Measurements from ENCODE around the gene OGDH. TPM values are rescaled to one million over a fixed set of nuclear protein-coding genes. Genes with fewer than 3 reads are reported as not detected.

OGDH gene
- total RNA-seq, 2 experiments from 2014 or later: 78.6 to 85.6 TPM

DNA sequence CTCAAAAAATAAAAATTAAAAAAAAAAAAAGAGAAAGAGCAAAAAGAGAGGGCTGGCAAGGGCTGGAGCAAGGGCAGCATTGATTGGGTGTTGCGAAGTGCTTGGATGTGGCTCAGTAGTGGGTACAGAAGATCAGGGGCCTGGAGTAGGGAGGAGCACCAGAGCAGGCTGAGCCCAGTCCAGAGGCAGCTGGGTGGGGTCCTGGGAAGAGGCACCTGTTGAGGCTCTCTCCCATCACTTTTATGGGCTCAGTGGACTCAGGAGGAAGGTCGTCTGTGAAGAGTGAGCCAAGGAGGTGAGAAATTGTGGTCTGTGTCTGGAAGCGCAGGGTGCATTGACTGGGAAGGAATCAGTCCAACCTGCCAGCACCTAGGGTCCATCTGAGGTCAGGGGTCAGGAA, 130.5 kb downstream of the OGDH start:
- Mint-ChIP-seq H3K27ac (no peak overlapping the region), H3K4me3 (no peak overlapping the region), H3K36me3 (ENCODE audit: low read depth) (no peaks in the 10 kb centered on the region), H3K9me3 (no peaks in the 10 kb centered on the region), H3K4me1 (ENCODE audit: low read depth) (peaks cover 12% of the 10 kb centered on the region), H3K27me3 (no peaks in the 10 kb centered on the region)
- POLR2A ChIA-PET: interaction anchor here (0.8 to 3.0 kb wide), 3 partner anchors 13 to 144 kb away, joined by 3 to 13 read pairs (median 3); no protein-coding TSS in a partner anchor
- TF ChIP-seq, protein P1, sequence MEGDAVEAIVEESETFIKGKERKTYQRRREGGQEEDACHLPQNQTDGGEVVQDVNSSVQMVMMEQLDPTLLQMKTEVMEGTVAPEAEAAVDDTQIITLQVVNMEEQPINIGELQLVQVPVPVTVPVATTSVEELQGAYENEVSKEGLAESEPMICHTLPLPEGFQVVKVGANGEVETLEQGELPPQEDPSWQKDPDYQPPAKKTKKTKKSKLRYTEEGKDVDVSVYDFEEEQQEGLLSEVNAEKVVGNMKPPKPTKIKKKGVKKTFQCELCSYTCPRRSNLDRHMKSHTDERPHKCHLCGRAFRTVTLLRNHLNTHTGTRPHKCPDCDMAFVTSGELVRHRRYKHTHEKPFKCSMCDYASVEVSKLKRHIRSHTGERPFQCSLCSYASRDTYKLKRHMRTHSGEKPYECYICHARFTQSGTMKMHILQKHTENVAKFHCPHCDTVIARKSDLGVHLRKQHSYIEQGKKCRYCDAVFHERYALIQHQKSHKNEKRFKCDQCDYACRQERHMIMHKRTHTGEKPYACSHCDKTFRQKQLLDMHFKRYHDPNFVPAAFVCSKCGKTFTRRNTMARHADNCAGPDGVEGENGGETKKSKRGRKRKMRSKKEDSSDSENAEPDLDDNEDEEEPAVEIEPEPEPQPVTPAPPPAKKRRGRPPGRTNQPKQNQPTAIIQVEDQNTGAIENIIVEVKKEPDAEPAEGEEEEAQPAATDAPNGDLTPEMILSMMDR (IDR thresholded peaks at IDR 0.05): no peak
- ATAC-seq: no peak
- CTCF ChIA-PET: interaction anchor here (1.0 kb wide), 1 partner anchor 80 kb away, joined by 3 read pairs; no protein-coding TSS in a partner anchor
- no peak for DNase-seq
- intact Hi-C loops (cut with micrococcal nuclease): loop anchor here (5.0 kb wide), 1 partner anchor 100 kb away; no protein-coding TSS in a partner anchor

- TF ChIP-seq, protein P1 (IDR thresholded peaks at IDR 0.05): no peak
- POLR2A ChIA-PET: interaction anchor here (0.9 to 3.0 kb wide), 3 partner anchors 12 to 132 kb away, joined by 3 to 13 read pairs (median 3); partner anchors contain the start of gene OGDH
- intact Hi-C loops (cut with micrococcal nuclease): loop anchor here (5.0 kb wide), 1 partner anchor 101 kb away; no protein-coding TSS in a partner anchor
These were observed 131.8 kb downstream of the OGDH start for GRCh38 chr7:44738051-44738723.

DNA sequence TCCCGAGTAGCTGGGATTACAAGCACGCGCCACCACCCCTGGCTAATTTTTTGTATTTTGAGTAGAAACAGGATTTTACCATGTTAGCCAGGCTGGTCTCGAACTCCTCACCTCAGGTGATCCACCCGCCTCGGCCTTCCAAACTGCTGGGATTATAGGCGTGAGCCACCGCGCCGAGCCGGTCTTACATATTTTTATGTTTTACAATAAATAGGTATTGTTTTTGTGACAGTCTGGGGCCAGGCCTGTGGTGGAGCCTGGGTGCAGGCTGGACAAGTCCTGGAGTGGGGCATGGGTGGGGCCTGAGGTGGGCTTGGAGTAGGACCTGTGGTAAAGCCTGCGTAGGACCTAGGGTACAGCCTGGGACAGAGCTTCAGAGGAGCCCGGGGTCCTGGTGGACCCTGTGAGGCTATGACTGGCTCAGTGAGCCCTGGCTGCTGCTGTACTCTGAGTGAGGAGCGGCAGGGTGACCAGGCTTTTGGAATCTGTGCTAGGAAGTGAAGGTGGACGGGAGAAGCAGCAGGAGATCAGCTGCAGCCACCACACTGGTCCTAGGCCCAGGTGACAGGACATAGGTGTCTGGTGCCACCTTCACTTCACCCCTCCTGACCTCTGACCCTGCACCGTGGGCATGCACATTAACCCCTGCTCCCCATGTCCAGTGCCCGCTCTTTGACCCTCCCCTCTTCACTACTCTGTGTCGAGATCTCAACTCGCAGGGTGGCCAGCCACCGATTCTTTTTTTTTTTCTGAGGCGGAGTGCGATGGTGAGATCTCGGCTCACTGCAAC, 132.6 kb downstream of the OGDH start:
- no peak for ATAC-seq
- no peaks in the 10 kb centered on the region for H3K27me3 Mint-ChIP-seq
- no peak for DNase-seq
- H3K9me3 Mint-ChIP-seq: no peaks in the 10 kb centered on the region
- H3K36me3 Mint-ChIP-seq (ENCODE audit: low read depth): no peaks in the 10 kb centered on the region
- POLR2A ChIA-PET: interaction anchor here (0.6 to 3.0 kb wide), 2 partner anchors 11 to 29 kb away, joined by 3 to 13 read pairs; no protein-coding TSS in a partner anchor
- no peak overlapping the region for H3K4me3 Mint-ChIP-seq
- intact Hi-C loops (cut with micrococcal nuclease): loop anchor here (5.0 kb wide), 1 partner anchor 102 kb away; no protein-coding TSS in a partner anchor
- peaks cover 12% of the 10 kb centered on the region for H3K4me1 Mint-ChIP-seq (ENCODE audit: low read depth)
- TF ChIP-seq, protein P1 (IDR thresholded peaks at IDR 0.05): no peak
- CTCF ChIA-PET: interaction anchor here (0.7 kb wide), 1 partner anchor 398 kb away, joined by 3 read pairs; no protein-coding TSS in a partner anchor
- no peak overlapping the region for H3K27ac Mint-ChIP-seq

More at GRCh38 chr7:44738051-44738723, 131.8 kb downstream of the OGDH start:
- ATAC-seq: no peak
- Mint-ChIP-seq H3K4me1 (ENCODE audit: low read depth) (peaks cover 12% of the 10 kb centered on the region), H3K27ac (no peak overlapping the region), H3K9me3 (no peaks in the 10 kb centered on the region), H3K4me3 (no peak overlapping the region), H3K36me3 (ENCODE audit: low read depth) (no peaks in the 10 kb centered on the region), H3K27me3 (no peaks in the 10 kb centered on the region)
- no peak for DNase-seq
- CTCF ChIA-PET: no interaction called here

GRCh38 chr7:44740055-44740454, 133.6 kb downstream of the OGDH start:
- Mint-ChIP-seq H3K36me3 (ENCODE audit: low read depth) (no peaks in the 10 kb centered on the region), H3K4me1 (ENCODE audit: low read depth) (peaks cover 10% of the 10 kb centered on the region), H3K9me3 (no peaks in the 10 kb centered on the region), H3K27me3 (no peaks in the 10 kb centered on the region), H3K4me3 (no peak overlapping the region), H3K27ac (no peak overlapping the region)
- POLR2A ChIA-PET: interaction anchor here (0.8 to 1.1 kb wide), 2 partner anchors 9 to 58 kb away, joined by 3 to 4 read pairs; no protein-coding TSS in a partner anchor
- DNase-seq: no peak
- intact Hi-C loops (cut with micrococcal nuclease): no loop called here
- no peak for ATAC-seq
- CTCF ChIA-PET: interaction anchor here (0.7 to 1.2 kb wide), 3 partner anchors 9 to 397 kb away, joined by 3 read pairs; no protein-coding TSS in a partner anchor
- TF ChIP-seq, protein P1 (IDR thresholded peaks at IDR 0.05): no peak

Data from activated CD8-positive, alpha-beta T cell treated with anti-CD3 and anti-CD28 coated beads for 36 hours (primary cell).